Prostate gland (tissue), 1 donor: Measurements from ENCODE around the gene CEACAM16.

ENCODE experiments used
- POLR2A ChIP-seq: fragments of 450-650 bp; IDR thresholded peaks from one replicate; pipeline ENCODE4 v1.6.1; 2016; ENCODE audit warnings: antibody characterized with exemption, mild to moderate bottlenecking
- POLR2AphosphoS5 ChIP-seq: sonication (generic); formaldehyde crosslinking; IDR thresholded peaks from one replicate; pipeline ENCODE4 v1.6.1; 2017; ENCODE audit warnings: antibody characterized with exemption

DNA sequence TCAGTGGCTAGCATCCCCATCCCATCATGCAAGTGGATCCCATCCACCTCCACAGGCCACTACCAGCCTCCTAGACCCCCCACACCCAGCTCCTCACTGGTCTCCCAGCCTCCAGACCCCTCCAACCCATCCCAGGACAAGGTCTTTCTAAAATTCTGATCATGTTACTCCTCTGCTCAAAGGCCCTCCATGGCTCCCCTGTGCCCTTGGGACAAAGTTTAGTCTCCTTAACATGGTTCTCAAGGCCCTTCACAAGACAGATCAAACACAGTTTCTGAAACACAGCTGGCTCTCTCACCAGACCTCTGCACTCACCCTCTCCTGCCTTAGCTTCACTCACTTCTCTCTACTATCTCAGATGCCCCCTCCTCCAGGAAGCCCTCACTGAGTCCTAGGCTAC is 18.4 kb upstream of the CEACAM16 start:
- TF ChIP-seq POLR2A: no peak
- TF ChIP-seq POLR2AphosphoS5: no peak
